Calu3 (cell line): ENCODE results near the gene KCNA5. TPM values are rescaled to one million over a fixed set of nuclear protein-coding genes. Genes with fewer than 3 reads are reported as not detected.

Source experiments
- BruUV-seq: library from RNA; stranded (reverse); fragments of 400-500 nt; replicated peaks from 2 replicates; lab custom pipeline; 2021; lab: Mats Ljungman, UMichigan
- CTCF ChIA-PET: fragments of 300-600 bp; sonication (Branson Sonifier 250); formaldehyde crosslinking; loops from one replicate; lab custom pipeline; 2022; ENCODE audit warnings: antibody characterized with exemption; lab: Charles Lee
- DNase-seq: peaks from one replicate; pipeline ENCODE4 v3.0.0; 2022
- H3K27ac Mint-ChIP-seq: one replicate; pipeline ENCODE4 v1.8.0; 2022; ENCODE audit warnings: mixed read lengths; ENCODE audit not compliant: unreplicated experiment
- H3K27me3 Mint-ChIP-seq: one replicate; pipeline ENCODE4 v1.8.0; 2022; ENCODE audit warnings: mixed read lengths; ENCODE audit not compliant: unreplicated experiment
- H3K36me3 Mint-ChIP-seq: one replicate; pipeline ENCODE4 v1.8.0; 2022; ENCODE audit warnings: mild to moderate bottlenecking, moderate library complexity, mixed read lengths; ENCODE audit not compliant: insufficient read depth, unreplicated experiment
- H3K4me1 Mint-ChIP-seq: one replicate; pipeline ENCODE4 v1.8.0; 2022; ENCODE audit warnings: mild to moderate bottlenecking, low read depth, mixed read lengths; ENCODE audit not compliant: unreplicated experiment
- H3K4me3 Mint-ChIP-seq: one replicate; pipeline ENCODE4 v1.8.0; 2022; ENCODE audit warnings: mild to moderate bottlenecking, low read depth, moderate library complexity, mixed read lengths; ENCODE audit not compliant: unreplicated experiment
- H3K9me3 Mint-ChIP-seq: one replicate; pipeline ENCODE4 v1.8.0; 2022; ENCODE audit warnings: low read depth, mixed read lengths; ENCODE audit not compliant: unreplicated experiment
- CTCF ChIP-seq: fragments of 200-600 bp; IDR thresholded peaks from one replicate; pipeline ENCODE4 v1.8.0; 2022; ENCODE audit warnings: antibody characterized with exemption; ENCODE audit not compliant: unreplicated experiment
- intact Hi-C: fragments of 100-400 bp; cut with micrococcal nuclease; formaldehyde crosslinking; loops from one replicate; pipeline ENCODE4 v1.10.0; 2022; ENCODE audit not compliant: unreplicated experiment
- total RNA-seq: library from RNA; stranded (reverse); gene quantifications from 2 replicates; pipeline ENCODE4 v1.2.3, GENCODE V29; 2022

Gene KCNA5
- total RNA-seq, 1 experiment from 2014 or later, result not detected

- H3K27ac Mint-ChIP-seq, result no peak overlapping the region
- CTCF ChIA-PET, result no interaction called here
- intact Hi-C loops, result loop anchor here (10.0 kb wide), 1 partner anchor 768 kb away; no protein-coding TSS in a partner anchor
- no peak overlapping the region for H3K4me3 Mint-ChIP-seq
- H3K9me3 Mint-ChIP-seq, result no peaks in the 10 kb centered on the region
- H3K27me3 Mint-ChIP-seq, result peaks cover 60% of the 10 kb centered on the region
- H3K4me1 Mint-ChIP-seq, result no peaks in the 10 kb centered on the region
- TF ChIP-seq CTCF, result no peak
- DNase-seq, result no peak
- no peaks in the 10 kb centered on the region for H3K36me3 Mint-ChIP-seq
- BruUV-seq, result no TSS peak
Measured at GRCh38 chr12:5027046-5027821, 16.4 kb upstream of the KCNA5 start.

- CTCF ChIA-PET, result no interaction called here
- Mint-ChIP-seq H3K4me1 (no peaks in the 10 kb centered on the region), H3K9me3 (no peaks in the 10 kb centered on the region), H3K36me3 (no peaks in the 10 kb centered on the region), H3K4me3 (no peak overlapping the region), H3K27me3 (peaks cover 60% of the 10 kb centered on the region), H3K27ac (no peak overlapping the region)
- TF ChIP-seq CTCF, result no peak
- no peak for DNase-seq
- BruUV-seq, result no TSS peak
- intact Hi-C loops, result no loop called here
Measured at GRCh38 chr12:5030066-5030465, 13.6 kb upstream of the KCNA5 start.

- intact Hi-C loops, result no loop called here
- CTCF ChIA-PET, result no interaction called here
- H3K9me3 Mint-ChIP-seq, result no peaks in the 10 kb centered on the region
- no peak for TF ChIP-seq CTCF
- H3K27me3 Mint-ChIP-seq, result peaks cover 50% of the 10 kb centered on the region
- no peaks in the 10 kb centered on the region for H3K4me1 Mint-ChIP-seq
- DNase-seq, result no peak
- H3K4me3 Mint-ChIP-seq, result no peak overlapping the region
- no peaks in the 10 kb centered on the region for H3K36me3 Mint-ChIP-seq
- no TSS peak for BruUV-seq
- no peak overlapping the region for H3K27ac Mint-ChIP-seq
Measured at GRCh38 chr12:5031242-5031641, 12.4 kb upstream of the KCNA5 start.

GRCh38 chr12:5031958-5032357 is 11.7 kb upstream of the KCNA5 start:
- BruUV-seq, result no TSS peak
- intact Hi-C loops, result no loop called here
- CTCF ChIA-PET, result no interaction called here
- Mint-ChIP-seq H3K4me3 (no peak overlapping the region), H3K27ac (no peak overlapping the region), H3K4me1 (no peaks in the 10 kb centered on the region), H3K9me3 (no peaks in the 10 kb centered on the region), H3K36me3 (no peaks in the 10 kb centered on the region), H3K27me3 (peaks cover 50% of the 10 kb centered on the region)
- no peak for DNase-seq
- no peak for TF ChIP-seq CTCF
